ENCODE measurements around the gene TMEM89.

The TMEM89 gene

DNA sequence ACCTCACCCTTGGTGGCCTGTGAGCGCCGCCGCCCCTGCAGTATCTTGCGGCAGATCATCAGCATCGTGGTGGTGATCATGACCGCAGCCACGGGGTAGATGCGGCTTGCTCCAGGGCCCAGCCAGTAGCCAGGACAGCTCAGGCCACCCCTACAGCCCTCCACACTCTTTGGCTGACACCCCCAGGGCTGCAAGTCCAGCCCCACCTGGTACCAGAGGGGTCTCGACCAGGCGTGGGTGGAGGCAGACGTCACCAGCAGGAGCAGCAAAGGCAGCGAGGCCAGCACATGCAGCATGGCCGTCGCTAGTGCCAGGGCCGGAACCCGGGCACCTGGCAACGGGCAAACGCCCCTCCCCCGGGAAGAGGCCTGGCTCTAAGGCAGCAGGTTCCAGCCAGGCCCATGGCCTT is at the start of gene TMEM89:
Gene TMEM89 (minus strand): TSS at position 309 of the 409 bp plus-strand sequence. CDS start 13 bp downstream, at position 296.
- DNase-seq, result no peak

- no peak for DNase-seq
These were observed 43.4 kb upstream of the TMEM89 start for GRCh38 chr3:48664929-48665328.

DNA sequence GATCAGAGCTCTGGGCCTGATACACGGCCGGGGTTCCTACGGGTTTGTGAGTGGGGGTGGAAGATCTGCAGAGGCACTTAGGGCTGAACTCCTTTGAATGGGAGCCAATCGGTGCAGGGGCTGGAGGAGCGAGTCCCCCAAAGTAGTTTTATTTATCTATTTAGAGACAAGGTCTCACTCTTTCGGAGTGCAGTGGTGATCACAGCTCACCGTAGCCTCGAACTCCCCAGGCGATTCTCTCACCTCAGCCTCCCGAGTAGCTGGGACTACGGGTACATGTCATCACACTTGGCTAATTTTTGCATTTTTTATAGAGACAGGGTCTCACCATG is 42.7 kb upstream of the TMEM89 start:
- no peak for DNase-seq

DNA sequence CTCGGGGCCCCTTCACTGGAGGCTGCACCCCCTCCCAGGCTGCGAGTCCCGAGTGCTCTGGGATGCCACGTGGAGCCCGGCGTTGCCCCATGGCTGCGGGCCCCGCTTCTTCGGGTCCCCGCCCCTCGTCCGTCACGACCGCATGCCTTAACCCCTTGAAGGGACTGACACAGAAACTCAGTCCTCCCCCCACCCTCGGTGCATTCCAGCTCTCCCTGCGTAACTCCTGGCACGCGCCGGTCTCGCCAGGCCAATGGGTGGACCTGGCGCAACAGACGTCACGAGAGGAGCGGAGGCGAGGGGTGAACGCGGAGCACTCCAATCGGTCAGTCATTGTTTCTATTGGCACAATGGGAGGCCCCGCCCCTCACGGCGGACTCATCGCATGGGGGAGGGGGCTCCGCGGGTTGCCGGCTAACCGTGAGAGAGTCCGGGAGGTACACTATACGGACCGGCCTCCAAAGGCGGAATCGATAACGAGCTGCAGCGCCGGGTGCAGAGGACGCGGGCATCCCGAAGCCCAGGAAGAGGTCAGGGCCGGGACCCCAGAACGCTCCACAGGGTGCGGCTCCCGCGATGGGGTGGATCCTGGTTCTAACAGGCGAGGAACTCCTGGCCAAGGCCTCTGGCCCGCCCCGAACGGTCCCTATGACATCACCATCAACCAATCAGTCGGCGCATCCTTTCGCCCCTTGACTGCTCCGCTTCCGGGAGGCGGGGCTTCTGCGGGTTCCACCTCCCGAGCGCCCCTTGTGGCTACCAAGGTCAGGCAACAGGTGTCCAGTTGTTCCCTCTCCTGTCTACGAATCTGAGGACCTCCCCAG is 42.1 kb upstream of the TMEM89 start:
- peak; percentile 91 for DNase-seq

- DNase-seq, result no peak
These were observed 41.4 kb upstream of the TMEM89 start, which contains the start of gene CELSR3 for GRCh38 chr3:48662753-48663488. TSS of gene CELSR3 (minus strand) at chr3:48662886. CDS start at chr3:48662634, 252 bp downstream.

DNA sequence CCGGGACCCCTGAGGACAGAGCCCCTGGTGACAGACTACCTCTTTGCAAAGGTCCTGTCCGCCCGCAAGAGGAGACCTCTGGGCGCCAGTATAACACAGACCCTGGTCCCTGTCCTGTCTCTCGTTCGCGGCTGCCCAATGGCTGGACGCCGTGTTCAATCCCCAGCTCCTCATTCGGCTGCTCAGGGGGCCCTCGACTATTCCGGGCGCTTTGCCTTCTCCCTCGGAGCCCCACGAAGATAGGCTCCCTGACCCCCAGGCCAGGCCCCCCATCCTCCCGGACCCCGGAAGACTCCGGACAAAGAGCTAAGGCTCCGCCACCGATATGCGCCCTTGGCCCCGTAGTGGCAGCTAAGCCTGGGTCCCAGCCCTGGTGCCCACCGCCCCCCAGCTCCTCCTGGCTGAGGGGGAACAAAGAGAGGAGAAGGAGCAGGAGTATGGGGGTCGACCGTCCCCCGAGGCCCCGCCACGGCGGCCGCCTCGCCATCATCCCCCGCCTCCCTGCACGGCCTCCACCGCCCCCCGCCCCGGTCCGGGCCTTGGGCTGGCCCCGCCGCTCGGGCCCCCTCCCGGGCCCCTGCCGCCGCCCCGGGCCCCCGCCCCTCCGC is 40.7 kb upstream of the TMEM89 start:
- DNase-seq, result no peak

GRCh38 chr3:48661501-48662144 is 40.1 kb upstream of the TMEM89 start:
- DNase-seq, result peak; percentile 94

DNA sequence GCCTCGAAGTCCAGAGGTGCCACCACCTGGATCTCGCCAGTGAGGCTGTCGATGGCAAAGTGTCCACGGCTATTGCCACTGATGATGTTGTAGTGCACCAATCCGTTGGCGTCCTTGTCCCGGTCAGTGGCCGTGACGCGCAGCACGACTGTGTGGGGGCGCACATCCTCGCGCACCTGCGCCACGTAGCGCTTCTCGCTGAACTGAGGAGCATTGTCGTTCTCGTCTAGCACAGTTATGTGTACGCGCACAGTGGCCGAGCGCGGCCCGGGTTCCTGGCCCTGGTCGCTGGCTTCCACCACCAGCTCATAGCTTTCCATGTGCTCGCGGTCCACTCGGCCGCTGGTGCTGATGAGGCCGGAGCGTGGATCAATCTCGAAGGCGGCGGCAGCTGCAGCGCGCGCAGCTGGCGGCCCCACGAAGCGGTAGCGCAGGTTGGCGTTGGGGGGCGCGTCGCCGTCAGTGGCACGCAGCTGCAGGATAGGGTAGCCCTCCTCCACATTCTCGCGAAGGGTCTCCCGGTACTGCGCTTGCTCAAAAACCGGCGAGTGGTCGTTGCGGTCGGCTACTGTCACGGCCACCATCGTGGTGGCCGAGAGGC is 39.3 kb upstream of the TMEM89 start:
- DNase-seq, result no peak

DNA sequence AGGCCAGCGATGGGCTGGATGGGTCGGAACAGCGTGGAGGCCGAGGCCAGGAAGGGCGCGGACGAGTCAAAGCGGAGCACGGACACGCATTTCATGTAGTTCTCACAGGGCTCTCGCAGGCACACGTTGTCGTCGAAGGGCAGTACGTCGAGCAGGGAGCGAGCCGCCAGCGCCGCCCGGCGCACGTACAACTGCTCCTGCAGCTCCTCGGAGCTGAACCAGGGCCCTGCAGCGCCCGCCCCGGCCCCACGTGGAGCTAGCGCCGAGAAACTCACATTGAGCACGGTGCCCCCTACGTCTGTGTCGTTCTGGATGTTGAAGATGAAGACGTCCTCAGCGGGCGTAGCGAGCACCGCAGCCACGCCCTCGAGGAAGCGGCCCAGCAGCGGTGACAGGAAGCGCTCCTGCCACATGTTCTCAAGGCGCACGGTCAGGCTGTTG is 35.3 kb upstream of the TMEM89 start:
- no peak for DNase-seq

DNA sequence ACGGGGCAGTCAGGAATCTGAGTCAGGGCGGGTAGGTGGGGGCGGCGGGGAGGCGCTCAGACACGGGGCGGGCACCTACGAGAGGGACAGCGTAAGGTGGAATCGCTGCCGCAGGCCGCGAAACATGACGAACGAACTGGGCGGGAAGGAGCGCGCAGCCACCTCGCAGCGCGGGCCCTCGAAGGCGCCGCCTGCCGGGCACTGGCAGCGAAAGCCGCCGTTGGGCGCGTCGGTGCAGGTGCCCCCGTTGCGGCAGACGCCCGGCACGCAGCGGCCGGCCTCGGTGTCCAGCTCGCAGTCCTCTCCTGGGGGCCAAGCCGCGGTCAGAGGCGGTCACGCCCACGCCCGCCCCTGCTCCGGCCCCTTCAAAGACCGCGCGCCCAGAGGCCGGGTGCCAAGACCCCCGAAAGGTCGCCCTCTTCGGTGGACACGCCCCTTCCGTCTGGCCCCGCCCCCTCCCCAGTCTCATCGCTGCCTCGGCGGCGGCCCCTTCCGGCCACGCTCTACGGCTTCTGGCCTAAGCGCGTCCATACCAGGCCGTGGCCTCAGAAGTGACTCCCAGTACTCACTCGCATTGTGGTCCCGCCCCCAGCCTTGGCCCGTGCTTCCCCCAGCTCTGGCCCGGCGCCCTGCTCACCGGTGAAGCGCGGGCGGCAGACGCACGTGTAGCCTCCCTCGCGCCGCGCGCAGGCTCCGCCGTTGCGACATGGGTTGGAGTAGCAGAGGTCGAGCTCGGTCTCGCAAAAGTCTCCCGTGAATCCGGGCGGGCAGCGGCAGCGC is 34.7 kb upstream of the TMEM89 start:
- peak; percentile 97 for DNase-seq

DNA sequence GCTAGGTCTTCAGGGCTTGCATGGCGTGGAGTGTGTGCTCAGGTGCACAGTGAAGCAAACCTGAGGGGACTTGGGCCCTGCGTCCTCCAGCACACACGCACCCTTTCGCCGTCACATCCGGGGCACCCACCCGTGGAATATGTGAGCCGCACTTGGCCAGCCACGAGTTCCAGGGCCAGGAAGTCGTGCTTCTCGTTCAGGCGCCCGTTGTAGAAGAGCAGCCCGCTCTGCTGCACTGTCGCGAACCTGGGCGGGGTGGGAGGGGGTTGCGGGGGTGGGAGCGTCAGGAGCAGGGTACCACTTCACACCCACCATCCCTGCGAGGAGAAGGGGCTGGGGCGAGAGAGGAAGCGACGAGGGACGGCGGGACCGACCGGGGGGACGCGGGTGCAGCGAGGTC is 34.0 kb upstream of the TMEM89 start:
- no peak for DNase-seq

GRCh38 chr3:48655063-48655462 is 33.5 kb upstream of the TMEM89 start:
- no peak for DNase-seq

DNA sequence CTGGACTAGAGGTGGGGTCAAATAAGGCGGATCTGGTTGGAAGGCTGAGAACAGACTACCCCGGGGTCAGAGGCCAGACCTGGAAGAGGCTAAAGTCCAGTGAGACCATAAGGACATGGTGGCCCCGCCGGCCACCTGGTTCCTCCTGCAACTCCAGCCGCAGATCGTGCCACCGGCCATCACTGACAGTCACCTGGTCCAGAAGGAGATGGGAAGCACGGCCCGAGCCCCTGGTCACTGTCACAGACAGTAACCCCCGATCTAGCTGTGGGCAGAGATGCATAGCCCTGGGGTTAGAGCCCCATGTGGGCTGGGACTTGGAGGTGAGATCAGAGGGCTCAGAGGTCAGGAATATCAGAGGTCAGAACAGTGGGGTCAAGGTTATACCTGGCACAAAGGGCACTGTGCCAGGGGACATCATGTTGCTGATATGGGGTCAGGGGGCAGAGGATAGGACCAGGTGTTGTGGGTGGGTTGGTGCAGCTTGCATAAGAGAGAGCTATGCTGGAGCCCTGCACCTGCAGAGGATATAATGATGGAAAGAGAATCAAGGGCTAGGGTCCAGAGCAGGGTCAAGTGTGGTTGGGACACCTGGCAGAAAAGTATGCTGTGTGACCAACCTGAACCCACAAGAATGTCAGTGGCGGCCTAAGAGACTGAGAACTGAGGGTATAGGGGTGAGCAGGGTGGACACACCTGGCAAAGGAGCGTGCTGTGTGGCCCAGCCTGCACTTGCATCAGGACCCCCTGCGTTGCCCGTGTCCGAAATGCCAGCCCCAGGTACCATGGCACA is 31.6 kb upstream of the TMEM89 start:
- no peak for DNase-seq

GRCh38 chr3:48651771-48652170 is 30.2 kb upstream of the TMEM89 start:
- DNase-seq, result no peak

GRCh38 chr3:48650723-48651122 is 29.2 kb upstream of the TMEM89 start:
- DNase-seq, result no peak

- DNase-seq, result no peak
These were observed 26.8 kb upstream of the TMEM89 start for GRCh38 chr3:48648188-48648850.

GRCh38 chr3:48647714-48648113 is 26.1 kb upstream of the TMEM89 start:
- DNase-seq, result no peak

GRCh38 chr3:48644898-48645760 is 23.6 kb upstream of the TMEM89 start:
- DNase-seq, result no peak

- no peak for DNase-seq
These were observed 21.0 kb upstream of the TMEM89 start for GRCh38 chr3:48642605-48643004.

DNA sequence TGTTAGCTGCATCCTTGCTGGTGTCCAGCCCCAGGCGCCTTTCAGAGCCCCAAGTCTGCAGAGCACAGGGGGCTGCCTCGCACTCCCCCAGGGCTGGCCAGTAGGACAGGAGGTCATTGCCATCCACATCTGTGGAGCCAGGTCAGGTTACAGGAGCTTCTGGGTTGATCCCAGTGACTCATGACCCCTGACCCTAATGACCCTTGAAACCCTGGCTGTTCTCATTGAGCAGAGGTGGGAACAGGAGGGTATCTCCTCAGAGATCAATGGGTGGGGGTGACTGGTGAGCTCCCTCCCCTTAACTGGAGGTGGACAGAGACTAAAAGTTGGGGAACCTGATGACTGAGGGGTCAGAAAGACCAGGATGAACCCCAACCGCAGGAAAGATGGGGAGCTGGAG is 19.8 kb upstream of the TMEM89 start:
- DNase-seq, result no peak
